Myometrial cell (primary cell): Measurements from ENCODE around the gene MT2A. TPM values are rescaled to one million over a fixed set of nuclear protein-coding genes. Genes with fewer than 3 reads are reported as not detected.

ENCODE experiments used
- total RNA-seq: library from RNA; depleted of rRNA; stranded (reverse); fragments of >200 nt; gene quantifications from 2 replicates; pipeline ENCODE4 v1.2.3, GENCODE V29; 2015

MT2A gene
- 392 and 575 TPM in 2 replicates for total RNA-seq

DNA sequence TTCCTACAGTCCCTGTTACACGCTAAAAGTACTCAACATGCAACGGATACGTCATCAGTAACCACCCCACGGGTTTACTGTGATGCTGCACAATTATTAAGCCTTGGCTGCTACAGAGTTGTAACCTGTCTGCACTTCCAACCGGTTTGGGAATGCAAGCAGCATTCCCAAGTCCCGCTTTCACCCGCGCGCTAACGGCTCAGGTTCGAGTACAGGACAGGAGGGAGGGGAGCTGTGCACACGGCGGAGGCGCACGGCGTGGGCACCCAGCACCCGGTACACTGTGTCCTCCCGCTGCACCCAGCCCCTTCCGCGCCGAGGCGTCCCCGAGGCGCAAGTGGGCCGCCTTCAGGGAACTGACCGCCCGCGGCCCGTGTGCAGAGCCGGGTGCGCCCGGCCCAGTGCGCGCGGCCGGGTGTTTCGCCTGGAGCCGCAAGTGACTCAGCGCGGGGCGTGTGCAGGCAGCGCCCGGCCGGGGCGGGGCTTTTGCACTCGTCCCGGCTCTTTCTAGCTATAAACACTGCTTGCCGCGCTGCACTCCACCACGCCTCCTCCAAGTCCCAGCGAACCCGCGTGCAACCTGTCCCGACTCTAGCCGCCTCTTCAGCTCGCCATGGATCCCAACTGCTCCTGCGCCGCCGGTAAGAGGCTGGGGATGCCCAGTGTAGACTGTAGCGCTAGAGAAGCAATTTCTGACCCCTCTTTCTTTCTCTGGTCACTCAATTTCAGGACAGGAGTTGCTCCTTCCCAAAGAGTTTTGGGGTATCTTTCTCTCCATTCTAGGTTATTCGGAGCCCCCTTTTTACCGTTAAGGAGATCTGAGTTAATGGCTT is at the start of gene MT2A:
MT2A (plus strand) TSS at position 542 of the 833 bp plus-strand sequence; CDS start at position 614, 72 bp downstream.

GRCh38 chr16:56564793-56565477 is 43.4 kb upstream of the MT2A start, which contains the start of gene MT4:
MT4 (plus strand) TSS chr16:56565073; CDS start chr16:56565129, 56 bp downstream.

GRCh38 chr16:56589141-56590039 is 19.0 kb upstream of the MT2A start, which contains the start of gene MT3:
MT3 (plus strand) TSS chr16:56589528; CDS start chr16:56589591, 63 bp downstream.

DNA sequence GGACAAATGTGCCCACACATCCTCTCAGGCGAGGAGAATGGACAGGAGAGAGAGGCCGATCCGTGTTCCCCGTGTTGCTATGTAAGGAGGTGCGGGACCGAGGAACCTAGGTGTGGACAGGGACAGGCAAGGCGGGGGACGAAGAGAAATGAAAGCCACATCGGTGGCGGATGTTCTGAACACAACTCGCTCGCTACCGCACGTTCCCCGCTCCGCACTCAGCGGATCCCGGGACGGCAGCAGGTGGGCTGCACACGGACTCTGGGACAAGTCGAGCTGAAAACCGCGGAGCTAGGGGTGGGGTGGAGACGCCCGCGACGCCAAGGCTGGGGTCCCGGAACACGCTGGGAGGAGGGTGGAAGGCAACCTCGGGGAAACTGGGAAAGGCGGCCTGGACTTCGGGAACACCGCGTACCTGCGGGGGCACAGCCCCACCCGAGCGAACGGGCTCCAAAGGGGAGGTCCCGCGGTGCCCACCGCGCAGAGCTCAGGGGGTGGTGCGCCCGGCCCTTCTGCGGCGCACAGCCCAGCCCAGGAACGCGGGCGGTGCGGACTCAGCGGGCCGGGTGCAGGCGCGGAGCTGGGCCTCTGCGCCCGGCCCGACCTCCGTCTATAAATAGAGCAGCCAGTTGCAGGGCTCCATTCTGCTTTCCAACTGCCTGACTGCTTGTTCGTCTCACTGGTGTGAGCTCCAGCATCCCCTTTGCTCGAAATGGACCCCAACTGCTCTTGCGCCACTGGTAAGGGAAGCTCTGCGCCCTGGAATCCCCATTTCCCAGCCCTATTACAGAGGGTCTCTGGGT is 17.0 kb downstream of the MT2A start, which contains the start of gene MT1E:
MT1E (plus strand) TSS at position 642 of the 803 bp plus-strand sequence; CDS start at position 713, 71 bp downstream.

GRCh38 chr16:56632156-56632847 is 23.9 kb downstream of the MT2A start, which contains the start of gene MT1M:
MT1M (plus strand) TSS chr16:56632659; CDS start chr16:56632732, 73 bp downstream.

DNA sequence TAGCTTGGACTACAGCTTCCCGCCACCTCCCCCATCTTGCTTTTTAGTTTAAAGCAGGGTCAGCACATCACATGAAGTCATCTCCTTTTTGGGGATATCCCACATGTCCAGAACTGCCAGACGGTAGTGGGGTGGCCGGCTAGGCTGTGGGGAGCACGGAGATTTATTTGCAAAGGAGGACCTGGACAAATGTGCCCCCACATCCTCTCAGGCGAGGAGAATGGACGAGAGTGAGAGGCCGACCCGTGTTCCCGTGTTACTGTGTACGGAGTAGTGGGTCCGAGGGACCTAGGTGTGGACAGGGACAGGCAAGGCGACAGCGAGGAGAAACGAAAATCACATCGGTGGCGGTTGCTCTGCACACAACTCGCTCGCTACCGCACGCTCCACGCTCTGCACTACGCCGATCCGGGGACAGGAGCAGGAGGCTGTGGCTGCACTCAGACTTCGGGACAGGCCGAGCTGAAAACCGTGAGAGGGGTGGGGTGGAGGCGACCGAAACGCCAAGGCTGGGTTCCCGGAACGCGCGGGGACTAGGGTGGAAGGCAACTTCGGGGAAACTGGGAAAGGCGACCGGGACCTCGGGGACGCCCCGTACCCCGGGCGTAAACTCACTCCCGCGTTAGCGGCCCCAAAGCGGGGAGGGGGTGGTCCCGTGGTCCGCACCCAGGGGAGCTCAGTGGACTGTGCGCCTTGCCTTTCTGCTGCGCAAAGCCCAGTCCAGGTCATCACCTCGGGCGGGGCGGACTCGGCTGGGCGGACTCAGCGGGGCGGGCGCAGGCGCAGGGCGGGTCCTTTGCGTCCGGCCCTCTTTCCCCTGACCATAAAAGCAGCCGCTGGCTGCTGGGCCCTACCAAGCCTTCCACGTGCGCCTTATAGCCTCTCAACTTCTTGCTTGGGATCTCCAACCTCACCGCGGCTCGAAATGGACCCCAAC is 29.7 kb downstream of the MT2A start, which contains the start of gene MT1A:
MT1A (plus strand) TSS at position 853 of the 937 bp plus-strand sequence; CDS start at position 926, 73 bp downstream.

DNA sequence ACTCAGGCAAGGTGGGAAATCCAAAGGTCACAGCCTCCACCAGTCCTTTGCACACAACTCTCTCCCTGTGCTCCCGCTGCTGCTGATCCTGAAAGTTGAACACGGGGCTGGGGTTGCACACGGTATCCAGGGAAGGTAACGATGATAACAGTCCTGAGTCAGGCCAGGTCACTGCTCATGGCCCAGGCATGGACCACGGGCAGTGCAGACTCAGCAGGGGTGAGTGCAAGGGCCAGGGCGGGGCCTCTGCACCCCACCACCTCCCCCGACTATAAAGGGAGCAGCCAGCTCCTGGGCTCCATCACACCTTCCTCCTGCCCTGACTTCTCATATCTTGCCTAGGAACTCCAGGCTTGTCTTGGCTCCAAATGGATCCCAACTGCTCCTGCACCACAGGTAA is 43.2 kb downstream of the MT2A start, which contains the start of gene MT1B:
MT1B (plus strand) TSS at position 301 of the 400 bp plus-strand sequence; CDS start at position 369, 68 bp downstream.

DNA sequence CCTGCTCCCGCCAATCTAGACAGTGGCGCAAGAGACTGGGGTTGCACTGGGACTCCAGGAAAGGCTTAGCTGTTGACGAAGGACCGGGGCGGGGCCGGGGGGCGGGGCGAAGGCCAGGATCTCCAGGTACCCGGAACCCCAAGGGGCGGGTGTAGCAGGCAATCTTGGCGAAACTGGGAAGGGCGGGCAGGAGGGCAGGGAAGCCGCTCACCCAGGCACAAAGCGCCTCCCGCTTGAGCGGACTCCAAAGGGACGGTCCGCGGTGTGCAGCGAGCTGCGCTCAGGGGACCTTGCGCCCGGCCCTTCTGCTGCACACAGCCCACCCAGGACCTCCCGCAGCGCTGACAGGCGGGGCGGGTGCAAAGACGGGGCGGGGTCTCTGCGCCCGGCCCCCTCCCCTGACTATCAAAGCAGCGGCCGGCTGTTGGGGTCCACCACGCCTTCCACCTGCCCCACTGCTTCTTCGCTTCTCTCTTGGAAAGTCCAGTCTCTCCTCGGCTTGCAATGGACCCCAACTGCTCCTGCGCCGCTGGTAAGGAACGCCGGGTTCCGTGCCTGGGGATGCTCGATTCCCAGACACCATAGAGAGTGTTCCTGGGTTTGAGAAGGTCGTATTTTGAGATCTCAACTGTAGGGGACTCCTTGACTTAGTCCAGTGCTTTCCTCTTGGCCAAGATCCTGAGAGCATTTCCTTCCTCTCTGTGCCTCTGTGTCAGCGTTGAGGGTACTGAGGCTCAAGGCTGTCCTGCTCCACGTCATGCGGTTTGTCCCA is 49.4 kb downstream of the MT2A start, which contains the start of gene MT1F:
MT1F (plus strand) TSS at position 405 of the 772 bp plus-strand sequence; CDS start at position 505, 100 bp downstream.

Other genes with a start within 250 kb of the MT2A start
- 123 and 152 TPM in 2 replicates for gene AMFR, start 183.0 kb upstream of the MT2A start, total RNA-seq
- gene NUDT21, start 157.3 kb upstream of the MT2A start, total RNA-seq = 56.5 and 105 TPM in 2 replicates
- 38.3 and 101 TPM in 2 replicates for gene OGFOD1, start 157.0 kb upstream of the MT2A start, total RNA-seq
- 47.3 and 61.5 TPM in 2 replicates for gene BBS2, start 88.6 kb upstream of the MT2A start, total RNA-seq
- not detected in 2 replicates for gene MT4, start 43.5 kb upstream of the MT2A start, total RNA-seq
- not detected in 2 replicates for gene MT3, start 19.1 kb upstream of the MT2A start, total RNA-seq
- gene MT1E, start 17.2 kb downstream of the MT2A start, total RNA-seq = 146 and 173 TPM in 2 replicates
- gene MT1M, start 24.1 kb downstream of the MT2A start, total RNA-seq = 9.0 and 9.8 TPM in 2 replicates
- gene MT1A, start 30.1 kb downstream of the MT2A start, total RNA-seq = 15.6 and 38.3 TPM in 2 replicates
- gene MT1B, start 43.3 kb downstream of the MT2A start, total RNA-seq = not detected in 2 replicates
- gene MT1F, start 49.4 kb downstream of the MT2A start, total RNA-seq = 6.2 TPM in 1 of 2 replicates, not detected in the other
- 57.4 and 95.7 TPM in 2 replicates for gene MT1G, start 59.5 kb downstream of the MT2A start, total RNA-seq
- 6.9 and 10.5 TPM in 2 replicates for gene MT1H, start 61.2 kb downstream of the MT2A start, total RNA-seq
- 31.7 and 83.9 TPM in 2 replicates for gene MT1X, start 73.9 kb downstream of the MT2A start, total RNA-seq
- 66.5 and 81.6 TPM in 2 replicates for gene NUP93, start 121.5 kb downstream of the MT2A start, total RNA-seq